HUDEP-2 (cell line): ENCODE measurements around the gene SYT2.

Experiments used
- DNase-seq, 76 experiments: peaks; one replicate each; lab custom pipeline; 2025; ENCODE audit not compliant: unreplicated experiment in 76 of 76; lab: John Stamatoyannopoulos, UW

Gene SYT2

DNA sequence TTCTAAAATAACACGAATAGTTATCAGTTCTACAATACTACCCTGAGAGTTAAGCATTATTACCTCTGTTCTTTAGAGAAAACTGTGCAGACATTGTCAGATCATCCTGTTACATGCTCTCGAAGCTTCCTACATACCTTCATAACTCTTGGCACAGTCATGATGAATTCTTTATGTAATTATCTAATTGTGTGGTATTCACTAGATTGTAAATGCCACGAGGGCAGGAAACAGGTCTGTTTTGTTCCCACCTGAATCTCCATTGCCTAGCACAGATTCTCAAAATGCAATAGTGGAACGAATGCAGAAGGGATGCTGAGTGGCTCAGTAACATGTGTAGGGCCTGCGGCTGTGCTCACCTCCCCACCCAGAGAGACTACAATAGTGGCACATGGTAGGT lies 3.4 kb downstream of the SYT2 start:
- DNase-seq, result no peak

DNA sequence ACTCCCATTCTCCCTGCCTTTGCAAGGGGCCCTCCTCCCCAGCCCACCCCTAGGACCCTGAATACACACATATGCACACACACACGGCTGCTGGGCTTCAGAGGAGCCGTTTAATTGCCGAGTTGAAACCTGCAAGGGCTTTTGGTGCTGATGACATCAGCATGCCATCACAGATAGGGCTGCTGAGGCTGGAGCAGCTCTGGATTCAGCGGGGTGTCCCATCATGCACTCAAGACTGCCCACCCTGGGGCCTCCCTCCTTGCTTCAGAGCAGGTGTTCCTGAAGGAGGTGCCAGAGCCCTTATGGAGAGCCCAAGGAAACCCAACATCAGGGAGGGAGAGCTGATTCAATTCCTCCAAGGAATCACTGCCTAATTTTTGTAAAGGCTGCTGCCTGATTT lies 5.7 kb downstream of the SYT2 start:
- DNase-seq, result no peak

- DNase-seq, result no peak
Observed at GRCh38 chr1:202703191-202703590, 7.1 kb downstream of the SYT2 start.

DNA sequence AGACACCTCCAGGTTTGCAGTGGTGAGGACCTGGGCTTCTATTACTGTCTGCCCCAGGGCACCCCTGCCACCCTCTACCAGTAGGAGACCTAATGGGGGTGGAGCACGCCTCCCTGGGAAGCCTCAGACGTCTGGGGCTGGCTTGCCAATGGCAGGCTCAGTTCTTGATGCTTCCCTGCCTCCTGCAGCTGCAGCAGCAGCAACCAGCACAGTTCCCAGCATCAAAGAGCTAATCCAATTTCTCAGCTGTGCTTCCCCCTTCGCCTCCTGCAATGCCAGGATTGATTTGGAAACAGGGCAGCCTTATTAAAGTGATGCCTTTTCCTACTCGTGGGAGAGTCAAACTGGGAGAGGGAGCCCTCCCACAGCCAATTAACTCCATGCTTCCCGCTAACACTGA lies 8.2 kb downstream of the SYT2 start:
- DNase-seq, result no peak

GRCh38 chr1:202701200-202701599 lies 9.1 kb downstream of the SYT2 start:
- DNase-seq, result no peak

DNA sequence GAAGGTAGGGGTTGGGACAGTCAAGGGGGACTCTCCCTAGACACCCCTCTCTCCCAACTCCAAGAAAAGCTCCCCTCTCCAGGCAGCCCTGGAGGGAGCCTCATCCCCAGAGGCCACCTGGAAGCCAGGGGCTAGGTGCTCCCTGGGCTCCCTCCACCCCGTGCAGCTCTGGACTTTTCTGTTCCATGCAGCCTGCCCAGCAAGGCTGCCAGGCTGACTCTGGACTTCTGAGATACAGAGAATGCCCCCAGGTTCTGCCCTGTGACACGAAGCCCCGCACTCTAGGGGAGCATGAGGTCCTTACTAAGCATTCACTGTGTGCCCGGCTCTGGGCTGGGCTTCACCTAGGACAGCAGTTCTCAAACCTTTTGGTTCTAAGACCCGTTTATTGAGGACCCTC lies 10.2 kb downstream of the SYT2 start:
- DNase-seq, result no peak

DNA sequence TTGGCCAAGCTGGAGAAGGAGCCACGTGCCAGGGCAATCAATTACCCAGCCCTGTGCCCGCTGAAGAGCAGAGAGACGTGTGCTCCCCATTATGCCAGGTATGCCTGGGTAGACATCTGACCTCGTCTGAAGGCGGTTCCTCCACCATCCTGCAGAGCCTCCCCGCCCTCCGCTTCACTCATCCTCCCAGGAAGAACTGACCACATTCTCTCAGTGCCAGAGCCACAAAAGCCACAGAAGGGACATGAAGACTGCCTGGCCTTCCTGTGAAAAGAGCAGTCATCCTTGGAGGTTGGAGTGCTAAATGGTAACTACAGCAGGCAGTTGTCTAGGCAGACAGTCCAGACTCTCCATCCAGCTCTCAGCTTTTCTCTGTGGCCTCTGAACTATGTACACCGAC lies 12.0 kb downstream of the SYT2 start:
- DNase-seq, result no peak

DNA sequence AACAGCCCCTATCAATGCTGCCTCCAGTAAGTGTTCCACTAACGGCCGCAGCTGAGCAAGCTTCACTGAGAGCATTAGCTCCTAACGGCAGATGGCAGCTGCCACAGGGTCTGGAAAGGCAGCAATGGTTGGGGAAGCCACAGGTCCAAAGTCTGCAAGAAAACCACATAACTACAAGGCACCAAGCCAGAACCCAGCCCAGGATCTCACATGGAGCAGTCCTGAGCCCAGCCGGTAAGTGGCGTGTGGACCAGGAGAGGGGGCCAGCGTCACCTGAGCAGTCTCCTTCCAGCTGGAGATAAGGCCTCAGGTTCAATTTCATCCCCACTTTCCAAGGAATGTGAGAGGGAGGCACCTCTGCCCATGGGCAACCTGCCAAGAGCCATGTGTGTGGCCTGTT lies 13.2 kb downstream of the SYT2 start:
- no peak for DNase-seq

GRCh38 chr1:202694314-202694713 lies 15.9 kb downstream of the SYT2 start:
- DNase-seq, result no peak

DNA sequence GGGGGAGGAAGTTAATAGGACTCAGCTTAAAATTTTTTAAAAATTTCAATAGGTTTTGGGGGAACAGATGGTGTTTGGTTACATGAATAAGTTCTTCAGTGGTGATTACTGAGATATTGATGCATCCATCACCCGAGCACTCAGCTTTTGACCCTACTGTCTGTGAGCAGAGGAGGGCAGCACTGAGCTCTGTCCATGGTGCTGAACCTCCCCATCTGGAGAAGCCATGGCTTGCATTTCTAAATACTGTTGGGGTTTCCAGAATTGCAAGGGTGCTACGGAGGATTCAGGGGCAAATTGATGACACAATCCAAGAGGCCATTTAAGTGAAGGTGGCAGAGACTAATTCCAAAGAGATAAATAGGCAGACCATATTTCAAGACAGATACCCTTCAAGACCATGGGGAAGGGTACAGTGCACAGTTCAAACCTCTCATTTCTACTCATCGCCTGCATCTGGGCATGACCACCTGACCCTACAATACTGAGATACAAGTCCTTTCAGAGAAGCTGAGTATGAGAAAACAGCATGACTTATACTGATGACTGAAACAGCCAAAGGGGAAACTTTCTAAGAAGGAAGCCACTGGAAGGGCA lies 17.2 kb downstream of the SYT2 start:
- peak in 61 of 76 experiments; percentile 5 to 72 (median 37) for DNase-seq

DNA sequence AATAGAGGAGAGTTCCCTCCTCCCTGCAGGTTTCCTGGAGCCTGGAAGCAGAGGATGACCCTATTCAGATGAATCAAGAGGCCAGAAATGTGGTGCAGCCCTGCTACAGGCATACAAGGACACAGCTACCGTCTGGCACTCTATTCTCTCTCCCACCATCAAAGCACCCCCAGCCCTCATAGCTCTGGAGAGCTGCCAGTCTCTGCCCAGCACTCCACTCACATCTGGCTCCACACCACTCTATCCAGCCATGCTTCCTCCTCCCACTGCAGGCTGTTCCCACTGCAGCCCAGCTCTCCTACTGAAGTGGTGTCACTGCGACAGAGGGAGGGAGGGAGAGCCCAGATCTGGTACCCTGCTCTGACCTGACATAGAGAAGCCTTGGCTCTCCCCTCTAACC lies 18.4 kb downstream of the SYT2 start:
- no peak for DNase-seq

- DNase-seq, result no peak
Observed at GRCh38 chr1:202689493-202690342, 20.5 kb downstream of the SYT2 start.

- no peak for DNase-seq
Observed at GRCh38 chr1:202689082-202689481, 21.2 kb downstream of the SYT2 start.

GRCh38 chr1:202688401-202688800 lies 21.9 kb downstream of the SYT2 start:
- no peak for DNase-seq

- no peak for DNase-seq
Observed at GRCh38 chr1:202687798-202688197, 22.5 kb downstream of the SYT2 start.

DNA sequence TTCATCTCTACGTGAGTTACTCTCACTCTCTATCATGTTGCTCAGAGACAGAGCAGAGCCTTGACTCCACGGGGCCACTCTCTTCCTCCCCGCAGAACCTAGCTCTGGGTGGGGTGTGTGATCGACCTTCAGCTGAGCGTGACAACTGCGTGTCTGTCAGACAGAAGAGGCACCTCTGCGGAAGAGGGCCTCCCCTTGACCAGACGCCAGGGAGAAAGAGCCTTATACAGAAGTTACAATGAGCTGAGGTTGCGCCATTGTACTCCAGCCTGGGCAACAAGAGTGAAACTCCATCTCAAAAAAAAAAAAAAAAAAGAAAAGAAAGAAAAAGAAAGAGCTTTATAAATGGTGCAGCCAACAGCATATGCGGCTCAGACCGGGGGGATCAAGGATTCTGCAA lies 22.9 kb downstream of the SYT2 start:
- DNase-seq, result no peak

GRCh38 chr1:202685641-202686040 lies 24.6 kb downstream of the SYT2 start:
- DNase-seq, result no peak

DNA sequence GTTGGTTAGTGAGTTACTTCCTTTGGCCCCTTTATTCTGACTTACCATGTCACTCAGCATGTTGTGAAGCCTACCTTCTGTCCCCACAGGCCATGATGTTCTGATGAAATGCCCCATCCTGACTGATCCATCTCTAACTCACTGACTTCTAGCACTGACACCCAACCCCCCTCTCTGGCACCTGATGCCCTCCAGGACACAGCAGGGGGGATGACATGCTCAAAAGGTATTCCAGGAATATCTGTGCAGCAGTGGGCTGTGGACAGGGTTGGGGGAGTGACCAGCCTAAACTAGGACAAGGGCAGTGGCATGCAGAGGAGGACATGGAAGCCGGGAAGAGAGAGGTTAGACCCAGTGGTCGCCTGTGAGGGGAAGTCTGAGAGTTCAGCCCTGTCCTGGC lies 25.5 kb downstream of the SYT2 start:
- no peak for DNase-seq

GRCh38 chr1:202683029-202683428 lies 27.2 kb downstream of the SYT2 start:
- DNase-seq, result no peak

- no peak for DNase-seq
Observed at GRCh38 chr1:202682477-202682876, 27.8 kb downstream of the SYT2 start.

DNA sequence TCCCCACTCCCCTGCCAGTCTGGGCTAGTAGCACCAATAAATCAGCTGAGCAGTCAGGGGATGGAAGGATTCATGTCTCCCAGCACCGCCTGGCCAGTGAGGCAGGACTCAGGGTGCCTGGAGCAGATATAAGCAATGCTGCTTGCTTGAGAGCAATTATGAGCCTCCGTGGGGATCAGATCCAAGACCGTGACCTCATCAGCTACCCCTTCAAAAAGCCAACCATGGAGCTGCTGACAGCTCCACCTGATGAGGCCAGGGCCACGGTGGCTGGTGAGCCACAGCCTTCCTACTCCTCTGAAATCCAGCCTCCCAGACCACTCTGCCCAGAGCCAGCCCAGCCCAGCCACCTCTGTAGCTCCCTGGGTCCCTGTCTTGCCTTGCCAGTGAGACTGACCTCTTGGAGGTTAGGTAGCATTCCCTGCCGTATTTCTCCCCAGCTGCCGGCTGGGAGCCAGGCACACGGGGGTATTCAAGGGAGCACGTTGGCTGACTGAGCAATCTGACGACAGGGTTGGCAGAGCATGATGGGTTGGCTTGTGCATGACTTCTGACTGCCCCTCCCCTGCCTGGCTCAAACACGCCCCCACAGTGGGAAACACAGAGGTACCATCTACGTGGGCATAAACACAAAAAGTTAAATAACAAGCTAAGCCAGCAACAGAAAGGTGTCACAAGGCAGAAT lies 28.4 kb downstream of the SYT2 start:
- no peak for DNase-seq
